SK-N-SH (cell line): Measurements from ENCODE around the gene NFRKB. TPM values are rescaled to one million over a fixed set of nuclear protein-coding genes. Genes with fewer than 3 reads are reported as not detected.

Source experiments
- CTCF ChIA-PET: fragments of 300-600, 350-600 bp; formaldehyde crosslinking; extraction: SDS; loops from one replicate; lab custom pipeline; 2021; lab: Yijun Ruan, JAX
- POLR2A ChIA-PET: fragments of 350-600 bp; sonication (Branson Sonifier 250); formaldehyde crosslinking; extraction: SDS; loops from one replicate; lab custom pipeline; 2020; ENCODE audit warnings: antibody characterized with exemption, inconsistent platforms; lab: Yijun Ruan, JAX
- DNase-seq: peaks from one replicate; pipeline ENCODE4 v3.0.0; 2012
- H2AFZ ChIP-seq: fragments of 200-600 bp; sonication (generic); 2 replicates; pipeline ENCODE4 v1.8.1; 2016; ENCODE audit warnings: antibody characterized with exemption, mild to moderate bottlenecking, low read depth
- H3F3A ChIP-seq: fragments of 200-600 bp; sonication (generic); replicated peaks from 2 replicates; pipeline ENCODE3; 2016; ENCODE audit warnings: antibody characterized with exemption, mild to moderate bottlenecking; ENCODE audit not compliant: insufficient read depth
- H3K27ac ChIP-seq, 2 experiments: fragments of 200-500 bp in 1 of 2; fragments of 200-600 bp in 1 of 2; sonication (Bioruptor generic) in 1 of 2; sonication (generic), shearing (Covaris generic) in 1 of 2; 2 replicates each; pipeline versions ENCODE4 v1.5.1 to v1.6.1; 2014 to 2016; ENCODE audit warnings: low read depth in 2 of 2, inconsistent platforms in 1 of 2, low read length in 1 of 2, mild to moderate bottlenecking in 1 of 2, mixed read lengths in 1 of 2
- H3K27me3 ChIP-seq: fragments of 200-600 bp; sonication (generic), shearing (Covaris generic); 2 replicates; pipeline ENCODE4 v1.6.1; 2016; ENCODE audit warnings: mixed run types; ENCODE audit not compliant: insufficient read depth
- H3K36me3 ChIP-seq, 2 experiments: fragments of 200-500 bp in 1 of 2; fragments of 200-600 bp in 1 of 2; sonication (Bioruptor generic) in 1 of 2; sonication (generic) in 1 of 2; replicated peaks in 1 of 2; 2 replicates each; pipeline versions ENCODE3 to v1.5.1; 2014 to 2016; ENCODE audit warnings: low read length in 1 of 2, mild to moderate bottlenecking in 1 of 2; ENCODE audit not compliant: insufficient read depth in 2 of 2, control insufficient read depth in 1 of 2
- H3K4me1 ChIP-seq, 2 experiments: fragments of 200-500 bp in 1 of 2; fragments of 200-600 bp in 1 of 2; sonication (Bioruptor generic) in 1 of 2; sonication (generic), shearing (Covaris generic) in 1 of 2; 2 replicates each; pipeline versions ENCODE4 v1.5.1 to v1.6.1; 2014 to 2016; ENCODE audit warnings: low read depth in 1 of 2, low read length in 1 of 2, mixed run types in 1 of 2; ENCODE audit not compliant: insufficient read depth in 2 of 2, control insufficient read depth in 1 of 2
- H3K4me2 ChIP-seq: fragments of 200-600 bp; sonication (generic), shearing (Covaris generic); 2 replicates; pipeline ENCODE4 v1.6.1; 2017; ENCODE audit warnings: mixed run types
- H3K4me3 ChIP-seq, 2 experiments: fragments of 200-500 bp in 1 of 2; fragments of 200-600 bp in 1 of 2; sonication (Bioruptor generic) in 1 of 2; sonication (generic), shearing (Covaris generic) in 1 of 2; 2 replicates each; pipeline versions ENCODE4 v1.5.1 to v1.8.1; 2014 to 2016; ENCODE audit warnings: low read depth in 2 of 2, inconsistent platforms in 1 of 2, low read length in 1 of 2, mild to moderate bottlenecking in 1 of 2, mixed read lengths in 1 of 2, moderate library complexity in 1 of 2
- H3K79me2 ChIP-seq: fragments of 200-600 bp; sonication (generic); 2 replicates; pipeline ENCODE4 v1.8.1; 2017; ENCODE audit warnings: mild to moderate bottlenecking; ENCODE audit not compliant: insufficient read depth
- H3K9ac ChIP-seq: fragments of 200-600 bp; sonication (generic); 2 replicates; pipeline ENCODE4 v1.6.1; 2017; ENCODE audit warnings: mixed run types
- H3K9me2 ChIP-seq: fragments of 200-600 bp; sonication (generic); 2 replicates; pipeline ENCODE4 v1.6.1; 2017; ENCODE audit warnings: mixed run types
- H3K9me3 ChIP-seq: fragments of 200-600 bp; sonication (generic); 2 replicates; pipeline ENCODE4 v1.6.1; 2017; ENCODE audit warnings: mixed run types, mild to moderate bottlenecking, moderate library complexity
- H4K20me1 ChIP-seq: fragments of 200-600 bp; sonication (generic); 2 replicates; pipeline ENCODE4 v1.6.1; 2017; ENCODE audit warnings: mild to moderate bottlenecking, mixed run types; ENCODE audit not compliant: insufficient read depth
- CHD2 ChIP-seq: fragments of 150-350 bp; IDR thresholded peaks from 2 replicates; pipeline ENCODE4 v1.6.1; 2018; ENCODE audit warnings: low read length; ENCODE audit not compliant: partially characterized antibody
- EZH2phosphoT487 ChIP-seq: fragments of 200-600 bp; sonication (generic); IDR thresholded peaks from 2 replicates; pipeline ENCODE4 v1.6.1; 2017; ENCODE audit warnings: low read depth, mixed run types, mild to moderate bottlenecking, antibody characterized with exemption, moderate library complexity, borderline replicate concordance
- FOXJ3 ChIP-seq: sonication (generic); formaldehyde crosslinking; IDR thresholded peaks from 2 replicates; pipeline ENCODE4 v1.5.1; 2020; ENCODE audit warnings: mild to moderate bottlenecking, missing genetic modification reagents
- GATA2 ChIP-seq: sonication (generic); formaldehyde crosslinking; IDR thresholded peaks from 2 replicates; pipeline ENCODE4 v1.5.0; 2020; ENCODE audit warnings: mild to moderate bottlenecking, missing genetic modification reagents
- JUND ChIP-seq: IDR thresholded peaks from 2 replicates; pipeline ENCODE4 v1.4.0; 2012
- PBX3 ChIP-seq: IDR thresholded peaks from 2 replicates; pipeline ENCODE4; 2012
- RAD21 ChIP-seq: IDR thresholded peaks from 2 replicates; pipeline ENCODE4 v1.6.1; 2012; ENCODE audit warnings: mild to moderate bottlenecking, low read length
- RCOR1 ChIP-seq: fragments of 150-350 bp; IDR thresholded peaks from 2 replicates; pipeline ENCODE4 v1.6.1; 2017; ENCODE audit warnings: antibody characterized with exemption, low read length
- REST ChIP-seq: IDR thresholded peaks from 2 replicates; pipeline ENCODE4 v1.6.1; 2012; ENCODE audit warnings: mild to moderate bottlenecking, low read depth, low read length, moderate library complexity
- YY1 ChIP-seq: IDR thresholded peaks from 2 replicates; pipeline ENCODE4 v1.4.0; 2012; ENCODE audit warnings: low read depth, mild to moderate bottlenecking
- WGBS: methylation state at CpG from one replicate; pipeline ENCODE4 v1.1.6; 2017; ENCODE audit warnings: low lambda C conversion rate; 5-methylcytosine and 5-hydroxymethylcytosine counted together
- polyA plus RNA-seq, 3 experiments: library from polyadenylated mRNA; depleted of rRNA; stranded (reverse); fragments of >200 nt; gene quantifications; 2 replicates each; pipeline ENCODE4 v1.2.3, GENCODE V29; 2012
- TF ChIP-seq, protein P1 (sequence below): fragments of 150-350 bp; IDR thresholded peaks from 2 replicates; pipeline ENCODE4 v1.6.1; 2017; ENCODE audit warnings: antibody characterized with exemption, low read length, low read depth, borderline replicate concordance
- TF ChIP-seq, protein P2 (sequence below): fragments of 200-600 bp; sonication (generic); IDR thresholded peaks from 2 replicates; pipeline ENCODE4 v1.6.1; 2017; ENCODE audit warnings: antibody characterized with exemption, mild to moderate bottlenecking, moderate library complexity

NFRKB gene
- polyA plus RNA-seq, 1 of the 3 experiments (the other 2 are of a cell fraction), result 13.5 TPM

DNA sequence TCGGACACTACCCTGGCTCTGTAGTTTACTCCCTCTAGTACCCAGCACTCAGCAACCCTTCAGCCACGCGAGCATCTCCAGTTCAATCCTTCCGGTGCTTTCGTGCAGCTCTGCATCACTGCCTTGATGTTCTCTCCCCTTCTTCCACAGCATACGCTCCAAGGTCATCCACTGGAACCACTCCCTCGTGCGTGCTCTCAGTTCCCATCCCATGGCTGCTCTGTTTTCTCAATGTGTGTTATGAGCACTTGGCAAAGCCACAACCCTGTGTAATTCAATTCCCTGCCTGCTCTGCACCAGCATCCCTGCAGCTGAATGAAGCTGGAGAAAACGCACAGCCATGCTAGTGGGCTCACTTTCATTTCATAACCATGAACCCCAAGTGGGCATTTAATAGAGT, 38.5 kb upstream of the NFRKB start:
- no peak for DNase-seq
- Histone ChIP-seq H3K9me2 (no peaks in the 10 kb centered on the region), H3F3A (no peaks in the 10 kb centered on the region), H3K27ac (no peak overlapping the region), H3K27me3 (no peaks in the 10 kb centered on the region), H3K4me1 (peaks cover 0 to 6% of the 10 kb centered on the region in 2 experiments; a peak in 1 of 4 replicates), H3K4me3 (no peak overlapping the region), H3K79me2 (no peaks in the 10 kb centered on the region), H3K36me3 (peaks cover 0 to 14% of the 10 kb centered on the region in 2 experiments), H4K20me1 (no peaks in the 10 kb centered on the region), H2AFZ (no peak overlapping the region), H3K4me2 (no peak overlapping the region), H3K9ac (no peak overlapping the region), H3K9me3 (no peaks in the 10 kb centered on the region)
- 98% methylated on average over 9 of the region's 9 CpGs for WGBS
- ChIA-PET CTCF (interaction anchor here (0.6 to 0.9 kb wide), 2 partner anchors 32 to 198 kb away, joined by 3 to 4 read pairs; no protein-coding TSS in a partner anchor), POLR2A (no interaction called here)
- TF ChIP-seq PBX3, result no peak
- TF ChIP-seq, protein P1, sequence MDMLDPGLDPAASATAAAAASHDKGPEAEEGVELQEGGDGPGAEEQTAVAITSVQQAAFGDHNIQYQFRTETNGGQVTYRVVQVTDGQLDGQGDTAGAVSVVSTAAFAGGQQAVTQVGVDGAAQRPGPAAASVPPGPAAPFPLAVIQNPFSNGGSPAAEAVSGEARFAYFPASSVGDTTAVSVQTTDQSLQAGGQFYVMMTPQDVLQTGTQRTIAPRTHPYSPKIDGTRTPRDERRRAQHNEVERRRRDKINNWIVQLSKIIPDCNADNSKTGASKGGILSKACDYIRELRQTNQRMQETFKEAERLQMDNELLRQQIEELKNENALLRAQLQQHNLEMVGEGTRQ, result no peak
- TF ChIP-seq YY1, result no peak
- no peak for TF ChIP-seq GATA2 (CRISPR knock-in tag)
- no peak for TF ChIP-seq JUND
- TF ChIP-seq REST, result no peak
- TF ChIP-seq RCOR1, result no peak
- TF ChIP-seq RAD21, result no peak
- no peak for TF ChIP-seq FOXJ3
- TF ChIP-seq CHD2, result no peak
- TF ChIP-seq, protein P2, sequence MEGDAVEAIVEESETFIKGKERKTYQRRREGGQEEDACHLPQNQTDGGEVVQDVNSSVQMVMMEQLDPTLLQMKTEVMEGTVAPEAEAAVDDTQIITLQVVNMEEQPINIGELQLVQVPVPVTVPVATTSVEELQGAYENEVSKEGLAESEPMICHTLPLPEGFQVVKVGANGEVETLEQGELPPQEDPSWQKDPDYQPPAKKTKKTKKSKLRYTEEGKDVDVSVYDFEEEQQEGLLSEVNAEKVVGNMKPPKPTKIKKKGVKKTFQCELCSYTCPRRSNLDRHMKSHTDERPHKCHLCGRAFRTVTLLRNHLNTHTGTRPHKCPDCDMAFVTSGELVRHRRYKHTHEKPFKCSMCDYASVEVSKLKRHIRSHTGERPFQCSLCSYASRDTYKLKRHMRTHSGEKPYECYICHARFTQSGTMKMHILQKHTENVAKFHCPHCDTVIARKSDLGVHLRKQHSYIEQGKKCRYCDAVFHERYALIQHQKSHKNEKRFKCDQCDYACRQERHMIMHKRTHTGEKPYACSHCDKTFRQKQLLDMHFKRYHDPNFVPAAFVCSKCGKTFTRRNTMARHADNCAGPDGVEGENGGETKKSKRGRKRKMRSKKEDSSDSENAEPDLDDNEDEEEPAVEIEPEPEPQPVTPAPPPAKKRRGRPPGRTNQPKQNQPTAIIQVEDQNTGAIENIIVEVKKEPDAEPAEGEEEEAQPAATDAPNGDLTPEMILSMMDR, result no peak
- TF ChIP-seq EZH2phosphoT487, result no peak
